IPS-20b (cell line): ENCODE results near the gene MFSD1.

ENCODE experiments used
- H3K27ac ChIP-seq: one replicate; pipeline ENCODE4 v1.5.1; 2013; ENCODE audit warnings: low read length
- H3K27me3 ChIP-seq: 2 replicates; pipeline ENCODE4 v1.6.1; 2013; ENCODE audit warnings: mild to moderate bottlenecking, low read length, inconsistent platforms; ENCODE audit not compliant: insufficient read depth
- H3K36me3 ChIP-seq: 2 replicates; pipeline ENCODE4 v1.6.1; 2013; ENCODE audit warnings: low read depth, mild to moderate bottlenecking, inconsistent platforms, low read length, moderate library complexity; ENCODE audit not compliant: insufficient read depth
- H3K4me1 ChIP-seq: 2 replicates; pipeline ENCODE4 v1.6.1; 2013; ENCODE audit warnings: mild to moderate bottlenecking, control low read depth, inconsistent platforms, low read length, moderate library complexity; ENCODE audit not compliant: insufficient read depth
- H3K4me3 ChIP-seq: 2 replicates; pipeline ENCODE4 v1.5.1; 2013; ENCODE audit warnings: mild to moderate bottlenecking, low read length, inconsistent platforms
- H3K9ac ChIP-seq: 2 replicates; pipeline ENCODE4 v1.6.1; 2013; ENCODE audit warnings: low read depth, mild to moderate bottlenecking, inconsistent platforms, low read length, moderate library complexity
- H3K9me3 ChIP-seq: 2 replicates; pipeline ENCODE4 v1.6.1; 2013; ENCODE audit warnings: mild to moderate bottlenecking, low read depth, low read length, inconsistent platforms; ENCODE audit not compliant: insufficient read depth

The MFSD1 gene

GRCh38 chr3:158794936-158795518, 6.8 kb upstream of the MFSD1 start:
- Histone ChIP-seq H3K4me3 (no peak overlapping the region), H3K27me3 (peaks cover 44% of the 10 kb centered on the region), H3K27ac (no peak overlapping the region), H3K9ac (no peak overlapping the region), H3K4me1 (no peaks in the 10 kb centered on the region), H3K9me3 (no peaks in the 10 kb centered on the region), H3K36me3 (no peaks in the 10 kb centered on the region)

GRCh38 chr3:158801201-158801600, 653 bp upstream of the MFSD1 start:
- Histone ChIP-seq H3K9me3 (no peaks in the 10 kb centered on the region), H3K27ac (no peak overlapping the region), H3K9ac (peak overlapping the region; percentile 25; the same call in 1 of the 2 replicates), H3K4me3 (peak overlapping the region; percentile 80), H3K4me1 (no peaks in the 10 kb centered on the region), H3K27me3 (peaks cover 51% of the 10 kb centered on the region), H3K36me3 (no peaks in the 10 kb centered on the region)

GRCh38 chr3:158802409-158803268, 785 bp downstream of the MFSD1 start:
- Histone ChIP-seq H3K27me3 (peaks cover 39% of the 10 kb centered on the region), H3K9me3 (no peaks in the 10 kb centered on the region), H3K27ac (no peak overlapping the region), H3K9ac (peak overlapping the region; percentile 61; the same call in 1 of the 2 replicates), H3K4me1 (no peaks in the 10 kb centered on the region), H3K4me3 (peak overlapping the region; percentile 80), H3K36me3 (no peaks in the 10 kb centered on the region)

GRCh38 chr3:158804441-158804840, 2.6 kb downstream of the MFSD1 start:
- no peak overlapping the region for H3K4me3 ChIP-seq
- H3K36me3 ChIP-seq: no peaks in the 10 kb centered on the region
- H3K27ac ChIP-seq: no peak overlapping the region
- peaks cover 21% of the 10 kb centered on the region for H3K27me3 ChIP-seq
- no peak overlapping the region for H3K9ac ChIP-seq
- H3K4me1 ChIP-seq: no peaks in the 10 kb centered on the region
- no peaks in the 10 kb centered on the region for H3K9me3 ChIP-seq

GRCh38 chr3:158808697-158809096, 6.8 kb downstream of the MFSD1 start:
- Histone ChIP-seq H3K4me1 (no peaks in the 10 kb centered on the region), H3K4me3 (no peak overlapping the region), H3K9me3 (no peaks in the 10 kb centered on the region), H3K9ac (no peak overlapping the region), H3K27ac (no peak overlapping the region), H3K27me3 (no peaks in the 10 kb centered on the region), H3K36me3 (no peaks in the 10 kb centered on the region)

DNA sequence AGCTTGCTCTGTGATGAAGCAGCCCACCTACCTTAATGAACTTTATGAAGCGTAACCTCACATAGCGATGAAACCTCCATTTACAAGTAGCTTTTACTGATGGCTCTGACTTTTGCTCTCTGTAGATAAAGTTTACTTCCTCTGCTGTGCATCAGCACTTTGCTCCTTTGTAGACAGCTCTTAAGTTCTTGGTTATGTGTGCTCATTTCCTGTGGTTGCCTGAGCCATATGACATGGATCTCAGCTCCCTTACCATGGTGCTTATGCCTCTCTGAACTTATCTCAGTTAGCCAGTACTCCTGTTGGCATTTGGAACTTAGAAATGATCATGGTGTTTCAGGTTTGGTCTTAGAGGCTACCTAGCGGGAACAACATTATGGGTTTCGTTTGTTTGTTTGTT, 7.8 kb downstream of the MFSD1 start:
- H3K4me3 ChIP-seq: no peak overlapping the region
- no peaks in the 10 kb centered on the region; the same call in 1 of the 2 replicates for H3K36me3 ChIP-seq
- H3K27me3 ChIP-seq: no peaks in the 10 kb centered on the region
- H3K27ac ChIP-seq: no peak overlapping the region
- H3K9ac ChIP-seq: no peak overlapping the region
- no peaks in the 10 kb centered on the region for H3K4me1 ChIP-seq
- H3K9me3 ChIP-seq: no peaks in the 10 kb centered on the region

DNA sequence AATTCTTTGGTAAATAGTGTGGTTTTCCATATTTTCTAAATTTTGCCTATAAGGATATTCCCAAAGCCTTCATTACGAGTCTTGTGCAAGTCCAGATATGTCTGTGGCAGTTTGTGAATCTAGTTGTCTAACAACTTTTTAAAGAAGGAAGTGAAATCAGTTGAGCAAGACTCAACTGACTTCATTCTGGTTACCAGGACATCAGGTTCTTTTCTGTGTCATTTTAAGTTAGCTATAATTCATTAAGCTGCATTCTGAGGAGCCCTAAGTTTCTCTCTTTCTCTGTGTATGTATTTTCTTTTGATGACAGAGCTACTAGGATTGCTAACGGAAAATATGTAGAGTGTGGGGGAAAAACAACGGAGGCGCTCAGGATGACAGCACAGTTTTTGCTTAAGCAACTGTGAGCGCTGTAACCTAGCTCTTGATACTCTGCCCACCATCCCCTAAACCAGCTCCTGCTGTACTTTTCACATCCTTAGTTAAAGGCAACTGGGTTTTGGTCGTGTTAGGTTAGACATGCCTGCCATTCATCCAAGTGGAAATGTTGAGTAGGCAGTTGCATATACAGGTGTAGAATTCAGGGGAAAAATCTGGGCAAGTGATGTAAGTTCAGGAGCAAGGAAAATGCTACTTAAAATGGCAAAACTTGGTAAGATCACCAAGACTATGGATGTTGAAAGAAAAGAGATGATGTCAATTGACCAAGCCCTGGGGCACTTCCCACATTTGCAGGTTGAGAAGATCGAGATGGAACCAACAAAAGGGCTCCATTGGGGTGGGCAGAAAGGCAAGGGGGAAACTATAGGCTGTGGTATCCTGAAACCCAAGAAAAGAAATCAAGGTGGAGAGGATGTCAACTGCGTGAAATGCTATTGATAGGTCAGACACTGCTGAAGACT, 9.2 kb downstream of the MFSD1 start:
- Histone ChIP-seq H3K4me3 (no peak overlapping the region), H3K9me3 (no peaks in the 10 kb centered on the region), H3K27ac (no peak overlapping the region), H3K27me3 (no peaks in the 10 kb centered on the region), H3K36me3 (no peaks in the 10 kb centered on the region; the same call in 1 of the 2 replicates), H3K4me1 (no peaks in the 10 kb centered on the region), H3K9ac (no peak overlapping the region)

GRCh38 chr3:158819282-158819681, 17.4 kb downstream of the MFSD1 start:
- no peaks in the 10 kb centered on the region for H3K4me1 ChIP-seq
- H3K36me3 ChIP-seq: 0 out of 2 replicates have a peak, but pooled peaks cover 2% of the 10 kb centered on the region
- no peak overlapping the region for H3K27ac ChIP-seq
- H3K9me3 ChIP-seq: no peaks in the 10 kb centered on the region
- no peak overlapping the region for H3K4me3 ChIP-seq
- no peaks in the 10 kb centered on the region for H3K27me3 ChIP-seq
- no peak overlapping the region for H3K9ac ChIP-seq

- no peak overlapping the region for H3K4me3 ChIP-seq
- no peak overlapping the region for H3K9ac ChIP-seq
- H3K36me3 ChIP-seq: 0 out of 2 replicates have a peak, but pooled peaks cover 2% of the 10 kb centered on the region
- no peaks in the 10 kb centered on the region for H3K27me3 ChIP-seq
- no peaks in the 10 kb centered on the region for H3K9me3 ChIP-seq
- no peaks in the 10 kb centered on the region for H3K4me1 ChIP-seq
- no peak overlapping the region for H3K27ac ChIP-seq
Measured at GRCh38 chr3:158820521-158820920, 18.7 kb downstream of the MFSD1 start.

- no peaks in the 10 kb centered on the region for H3K4me1 ChIP-seq
- H3K27me3 ChIP-seq: no peaks in the 10 kb centered on the region
- no peaks in the 10 kb centered on the region for H3K9me3 ChIP-seq
- H3K4me3 ChIP-seq: no peak overlapping the region
- H3K27ac ChIP-seq: no peak overlapping the region
- H3K36me3 ChIP-seq: 0 out of 2 replicates have a peak, but pooled peaks cover 2% of the 10 kb centered on the region
- H3K9ac ChIP-seq: no peak overlapping the region
Measured at GRCh38 chr3:158821847-158822246, 20.0 kb downstream of the MFSD1 start.

- Histone ChIP-seq H3K27me3 (no peaks in the 10 kb centered on the region), H3K9me3 (no peaks in the 10 kb centered on the region), H3K4me3 (no peak overlapping the region), H3K4me1 (no peaks in the 10 kb centered on the region), H3K36me3 (0 out of 2 replicates have a peak, but pooled peaks cover 2% of the 10 kb centered on the region), H3K27ac (no peak overlapping the region), H3K9ac (no peak overlapping the region)
Measured at GRCh38 chr3:158823426-158823825, 21.6 kb downstream of the MFSD1 start.
